ENCODE measurements around the gene SFTPB.
"Not testable (repeated sequence)": the region's sequence is repeated elsewhere in the genome, so short reads cannot be mapped to it uniquely, and the experiment has no call there.

Gene SFTPB

DNA sequence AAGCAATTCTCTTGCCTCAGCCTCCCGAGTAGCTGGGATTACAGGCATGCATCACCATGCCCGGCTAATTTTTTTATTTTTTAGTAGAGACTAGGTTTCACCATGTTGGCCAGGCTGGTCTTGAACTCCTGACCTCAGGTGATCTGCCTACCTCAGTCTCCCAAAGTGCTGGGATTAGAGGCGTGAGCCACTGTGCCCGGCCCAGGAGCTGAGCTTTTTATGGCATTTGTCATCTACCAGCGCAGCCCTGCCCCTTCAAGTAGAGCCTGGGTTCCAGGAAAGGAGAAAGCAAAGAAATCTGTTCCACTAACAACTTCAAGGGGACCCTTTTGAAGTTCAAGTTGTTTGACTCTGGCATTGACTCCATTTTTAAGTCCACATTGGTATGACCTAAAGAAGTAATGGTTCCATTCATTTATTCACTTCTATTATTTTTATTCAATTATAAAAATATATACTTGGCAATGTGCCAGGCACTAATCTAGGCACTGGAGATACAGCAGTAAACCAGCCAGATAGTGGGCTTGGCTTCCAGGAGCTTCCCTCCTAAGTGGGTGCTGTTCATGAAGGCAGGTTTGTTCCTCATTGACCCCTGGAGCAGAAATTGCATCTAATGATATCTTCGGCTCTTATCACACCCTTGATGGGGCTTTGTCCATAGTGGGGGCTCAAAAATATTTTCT, 8.0 kb upstream of the SFTPB start:
- no peak for DNase-seq (ENCODE audit: low read depth)

DNA sequence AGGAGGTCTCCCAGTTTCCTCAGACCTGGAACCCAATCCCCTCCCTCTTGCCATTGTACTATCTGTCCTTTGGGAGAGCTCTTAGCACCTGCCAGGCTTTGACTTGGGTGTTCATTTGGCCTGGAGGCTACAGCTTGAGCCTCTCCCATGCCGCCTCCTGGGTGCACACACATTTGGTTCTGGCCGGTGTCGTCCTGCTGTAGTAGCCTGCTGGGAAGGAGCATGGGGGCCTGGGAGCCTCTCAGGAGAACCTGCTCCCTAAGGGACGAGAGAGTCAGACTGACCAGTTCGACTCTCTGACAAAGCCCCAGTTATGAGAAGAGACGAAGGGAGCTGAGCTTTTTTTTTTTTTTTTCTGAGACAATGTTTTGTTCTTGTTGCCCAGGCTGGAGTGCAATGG, 7.4 kb upstream of the SFTPB start:
- no peak for DNase-seq (ENCODE audit: low read depth)

DNA sequence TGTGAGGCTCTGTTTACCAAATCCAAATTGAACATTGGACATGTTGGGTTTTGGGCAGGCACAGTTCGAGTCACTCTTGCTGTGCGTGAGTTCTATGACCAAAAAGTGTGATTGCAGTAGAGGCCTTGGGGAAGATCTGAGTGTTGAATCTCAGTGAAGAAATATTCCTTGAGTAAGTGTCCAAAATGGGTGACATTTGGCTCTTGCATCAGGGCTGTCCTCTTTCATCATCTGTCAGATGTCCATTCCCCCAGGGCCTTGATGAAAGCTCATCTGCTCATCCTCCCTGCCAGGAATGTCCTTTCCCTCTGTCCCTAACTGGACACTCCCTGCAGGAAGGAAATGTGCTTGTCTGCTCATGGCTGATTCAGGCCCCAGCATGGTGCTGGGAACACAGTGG, 6.4 kb upstream of the SFTPB start:
- no peak for DNase-seq (ENCODE audit: low read depth)

DNA sequence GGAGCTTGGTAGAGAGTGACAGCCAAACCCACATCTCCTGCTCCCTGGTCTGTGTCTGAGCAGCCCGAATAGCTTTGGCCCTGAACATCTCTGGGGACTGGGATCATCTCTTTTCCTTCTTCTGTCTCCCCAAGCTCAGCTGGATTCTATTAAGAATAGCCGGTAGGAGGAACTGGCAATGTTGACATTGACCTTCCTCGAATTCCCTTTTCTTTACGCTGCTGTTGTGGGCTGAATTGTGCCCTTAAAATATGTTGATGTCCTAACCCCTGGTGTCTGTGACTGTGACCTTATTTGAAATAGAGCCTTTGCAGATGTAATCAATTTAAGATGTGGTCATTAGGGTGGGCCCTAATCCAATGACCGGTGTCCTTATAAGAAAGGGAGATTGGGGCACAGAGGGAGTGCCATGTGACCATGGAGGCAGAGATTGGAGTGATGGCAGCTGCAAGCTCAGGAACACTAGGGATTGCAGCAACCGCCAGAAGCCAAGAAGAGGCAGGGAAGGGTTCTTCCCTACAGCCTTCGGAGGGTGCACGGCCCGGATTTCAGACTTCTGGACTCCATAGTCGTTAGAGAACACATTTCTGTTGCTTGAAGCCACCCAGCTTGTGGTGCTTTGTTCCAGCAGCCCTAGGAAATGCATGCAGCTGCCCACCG, 5.8 kb upstream of the SFTPB start:
- no peak for DNase-seq (ENCODE audit: low read depth)

DNA sequence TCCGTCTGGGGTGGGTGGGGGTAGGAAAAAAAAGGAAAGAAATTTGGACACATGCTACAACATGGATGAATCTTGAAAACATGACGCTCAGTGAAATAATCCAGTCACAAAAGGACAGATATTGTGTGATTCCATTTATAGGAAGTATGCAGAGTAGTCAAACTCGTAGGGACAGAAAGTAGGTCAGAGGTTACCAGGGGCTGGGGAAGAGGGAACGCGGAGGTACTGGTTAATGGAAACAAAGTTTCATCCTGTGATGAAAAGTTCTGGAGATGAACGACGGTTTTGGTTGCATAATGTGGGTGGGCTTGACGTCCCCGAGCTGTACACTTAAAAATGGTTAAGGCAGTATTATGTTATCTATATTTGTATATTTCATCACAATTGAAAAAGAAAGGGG, 4.5 kb upstream of the SFTPB start:
- no peak for DNase-seq (ENCODE audit: low read depth)

DNA sequence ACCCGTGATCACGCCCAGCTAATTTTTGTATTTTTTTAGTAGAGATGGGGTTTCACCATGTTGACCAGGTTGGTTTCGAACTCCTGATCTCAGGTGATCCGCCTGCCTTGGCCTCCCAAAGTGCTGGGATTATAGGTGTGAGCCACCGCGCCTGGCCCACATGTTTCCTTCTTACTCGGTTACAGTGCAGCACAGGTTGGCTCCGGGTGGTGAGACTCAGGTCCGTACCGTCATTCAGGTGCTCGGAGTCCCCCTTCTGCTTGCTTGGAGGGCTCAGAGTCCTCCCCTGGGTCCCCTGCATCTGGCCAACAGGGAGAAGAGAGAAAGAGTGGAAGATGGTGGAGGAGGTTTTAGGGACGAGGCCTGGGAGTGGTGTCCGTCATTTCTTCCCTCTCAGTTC, 2.4 kb upstream of the SFTPB start:
- not testable (repeated sequence) for DNase-seq (ENCODE audit: low read depth)

DNA sequence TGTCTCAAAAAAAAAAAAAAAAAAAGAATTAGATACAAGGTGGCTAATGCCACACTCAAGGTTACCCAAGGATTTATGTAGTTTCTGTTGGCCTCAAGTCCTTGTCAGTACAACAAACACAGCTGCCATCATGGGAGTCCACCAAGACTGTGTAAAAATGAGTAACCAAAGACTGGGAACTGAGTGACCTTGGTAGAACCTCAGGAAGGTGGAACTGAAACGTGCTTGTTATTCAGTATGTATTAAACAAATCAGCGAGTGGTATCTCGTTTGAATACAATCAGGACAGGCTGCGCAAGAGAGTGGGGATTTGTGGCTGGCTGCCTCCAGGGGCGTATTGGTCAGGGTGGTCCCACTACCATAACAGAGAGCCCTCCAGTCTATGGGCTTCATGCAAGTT, 1.6 kb upstream of the SFTPB start:
- DNase-seq (ENCODE audit: low read depth), result no peak

DNA sequence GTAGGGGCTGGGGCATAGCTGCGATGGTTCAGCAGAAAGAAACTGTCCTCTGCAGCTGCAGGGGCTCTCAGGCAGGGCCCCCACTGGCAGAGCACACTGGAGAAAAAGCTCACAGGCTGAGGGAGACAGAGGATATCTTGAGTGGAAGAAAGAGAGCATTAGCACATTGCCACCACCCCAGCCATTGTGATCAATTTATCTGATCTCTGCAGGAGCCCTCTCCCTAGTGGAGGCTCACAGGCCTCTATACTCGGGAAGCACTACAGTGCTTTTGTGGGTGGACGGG, 801 bp upstream of the SFTPB start:
- no peak for DNase-seq (ENCODE audit: low read depth)

DNA sequence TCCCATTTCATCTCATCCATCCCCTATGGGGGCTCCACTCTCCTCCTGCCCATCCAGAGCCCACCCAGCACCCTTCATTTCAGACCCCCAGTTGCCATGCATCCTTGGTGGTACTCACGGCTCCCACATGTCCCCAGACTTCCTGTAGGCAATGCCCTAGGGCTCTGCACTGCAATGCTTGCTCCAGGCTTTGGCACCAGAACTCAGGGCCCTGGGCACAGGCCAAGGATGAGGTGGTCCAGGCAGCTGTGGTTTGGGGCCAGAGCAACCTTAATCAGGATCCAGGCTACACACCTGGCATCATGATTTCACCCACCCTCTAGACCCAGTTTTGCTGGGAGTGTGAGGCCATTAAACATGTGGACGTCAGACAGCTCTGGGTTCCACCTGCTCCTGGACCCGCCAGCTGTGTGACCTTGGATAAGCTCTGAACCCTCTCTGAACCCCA, 414 bp downstream of the SFTPB start:
- DNase-seq (ENCODE audit: low read depth), result no peak

DNA sequence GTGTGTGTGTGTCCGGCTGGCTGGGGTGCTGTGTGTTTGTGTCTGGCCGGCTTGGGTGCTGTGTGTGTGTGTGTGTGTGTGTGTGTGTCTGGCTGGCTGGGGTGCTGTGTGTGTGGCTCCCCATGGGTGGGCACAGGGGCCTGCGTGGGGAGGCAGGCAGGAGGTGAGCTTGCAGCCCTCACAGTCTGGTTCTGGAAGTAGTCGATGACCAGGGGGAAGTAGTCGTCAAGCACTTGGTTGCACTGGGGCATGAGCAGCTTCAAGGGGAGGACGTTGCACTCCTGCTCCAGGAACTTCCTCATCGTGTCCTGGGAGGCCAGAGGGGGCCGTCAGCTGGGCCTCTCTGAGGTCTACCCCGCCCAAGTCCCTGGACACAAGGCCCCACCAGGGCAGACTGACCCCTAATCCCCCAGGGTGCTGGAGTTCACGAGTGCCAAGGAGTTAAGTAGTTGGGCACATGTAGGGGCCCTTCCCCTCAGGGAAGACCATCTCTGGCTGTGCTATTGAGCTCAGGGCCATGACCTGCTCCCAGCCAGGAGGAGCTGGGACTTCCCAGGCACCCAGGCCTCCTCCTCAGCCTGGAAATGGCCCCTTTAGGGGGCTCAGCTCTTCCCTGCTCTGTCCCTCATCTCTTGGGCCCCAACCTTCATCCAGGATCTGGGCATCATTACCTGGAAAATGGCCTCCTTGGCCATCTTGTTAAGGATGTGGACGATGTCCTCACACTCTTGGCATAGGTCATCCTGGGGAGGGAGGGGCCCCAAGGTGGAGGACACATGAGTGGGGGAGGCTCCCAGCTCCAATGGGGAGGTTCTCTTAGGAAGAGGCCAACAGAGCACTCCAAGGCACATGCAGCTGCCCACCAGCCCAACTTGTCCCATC, 1.3 kb downstream of the SFTPB start:
- no peak for DNase-seq (ENCODE audit: low read depth)

DNA sequence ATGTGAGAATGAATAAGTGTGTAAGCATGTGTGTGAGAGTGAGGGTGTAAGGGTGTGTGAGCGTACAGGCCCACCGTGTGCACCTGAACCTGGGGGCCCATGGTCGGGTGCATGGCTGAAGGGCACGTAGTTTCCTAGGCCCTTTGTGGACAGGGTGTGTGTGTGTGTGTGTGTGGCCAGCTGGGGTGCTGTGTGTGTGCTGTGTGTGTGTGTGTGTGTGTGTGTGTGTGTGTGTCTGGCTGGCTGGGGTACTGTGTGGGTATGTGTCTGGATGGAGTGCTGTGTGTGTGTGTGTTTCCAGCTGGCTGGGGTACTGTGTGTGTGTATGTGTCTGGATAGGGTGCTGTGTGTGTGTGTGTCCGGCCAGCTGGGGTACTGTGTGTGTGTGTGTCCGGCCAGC, 2.0 kb downstream of the SFTPB start:
- DNase-seq (ENCODE audit: low read depth), result no peak

DNA sequence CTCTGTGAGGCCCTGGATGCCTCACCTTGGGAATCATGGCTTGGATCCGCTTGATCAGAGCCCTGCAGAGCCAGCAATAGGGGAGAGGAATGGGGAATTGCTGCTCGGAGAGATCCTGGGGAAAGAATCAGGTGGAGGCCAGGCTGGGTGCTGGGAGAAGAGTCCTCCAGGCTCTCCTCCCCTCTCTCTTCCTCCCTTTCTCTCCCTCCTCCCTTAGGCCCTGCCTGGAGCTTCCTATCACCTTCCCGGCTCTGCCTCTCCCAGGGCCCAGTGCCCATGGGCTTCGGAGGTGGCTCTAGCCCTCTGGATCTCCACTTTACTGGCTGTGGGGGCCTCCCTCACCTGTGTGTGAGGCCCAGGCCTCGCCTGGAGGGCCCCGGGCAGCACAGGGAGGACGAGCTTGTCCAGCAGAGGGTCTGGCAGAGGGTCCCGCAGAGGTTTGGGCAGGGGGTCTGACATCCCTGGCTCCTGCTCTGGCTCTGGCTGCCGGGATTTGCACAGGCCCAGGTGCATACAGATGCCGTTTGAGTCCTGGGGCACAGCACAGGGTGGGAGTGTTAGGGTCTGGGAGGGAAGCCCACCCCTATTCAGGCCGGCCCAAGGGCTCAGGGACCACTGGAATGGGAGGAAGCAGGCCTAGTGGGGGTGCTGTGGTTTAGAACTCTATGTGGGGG, 2.6 kb downstream of the SFTPB start:
- DNase-seq (ENCODE audit: low read depth), result no peak

DNA sequence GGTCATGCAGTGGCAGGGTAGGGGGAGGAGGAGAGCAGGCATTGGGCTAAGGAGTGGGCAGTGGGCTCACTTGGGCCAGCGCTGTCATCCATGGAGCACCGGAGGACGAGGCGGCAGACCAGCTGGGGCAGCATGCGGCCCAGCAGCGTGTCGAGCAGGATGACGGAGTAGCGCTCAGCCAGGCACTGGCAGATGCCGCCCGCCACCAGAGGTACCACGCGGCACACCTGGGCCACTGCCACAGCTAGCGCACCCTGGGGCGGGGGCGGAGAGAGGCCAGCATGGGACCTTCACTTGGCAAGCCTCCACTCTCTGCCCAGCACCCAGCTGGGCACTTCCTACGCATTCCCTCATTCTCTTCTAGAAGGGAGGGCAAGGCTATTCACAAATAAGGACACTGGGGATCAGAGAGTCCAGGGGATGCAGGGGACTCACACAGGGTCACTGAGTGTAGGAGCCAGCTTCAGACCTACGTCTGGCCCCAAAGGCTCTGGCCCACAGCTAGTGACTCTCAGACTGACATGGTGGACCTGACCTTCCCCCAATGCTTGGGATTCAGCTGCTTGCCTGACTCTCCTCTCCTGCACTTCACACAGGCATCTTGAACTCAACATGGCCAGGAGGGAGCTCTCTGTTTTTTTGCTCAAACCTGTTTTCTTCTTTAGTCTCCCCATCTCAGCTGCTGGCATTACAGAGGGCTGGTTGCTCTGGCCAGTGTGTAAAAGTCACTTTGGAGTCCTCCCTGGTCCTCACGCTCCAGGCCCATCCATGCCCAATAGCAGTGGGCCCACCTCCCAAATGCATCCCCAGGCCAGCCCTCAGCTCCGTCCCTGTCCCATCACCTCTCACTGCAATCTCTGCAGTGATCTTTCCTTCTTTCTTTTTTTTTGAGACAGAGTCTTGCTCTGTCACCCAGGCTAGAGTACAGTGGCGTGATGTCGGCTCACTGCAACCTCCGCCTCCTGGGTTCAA, 4.1 kb downstream of the SFTPB start:
- DNase-seq (ENCODE audit: low read depth), result no peak

DNA sequence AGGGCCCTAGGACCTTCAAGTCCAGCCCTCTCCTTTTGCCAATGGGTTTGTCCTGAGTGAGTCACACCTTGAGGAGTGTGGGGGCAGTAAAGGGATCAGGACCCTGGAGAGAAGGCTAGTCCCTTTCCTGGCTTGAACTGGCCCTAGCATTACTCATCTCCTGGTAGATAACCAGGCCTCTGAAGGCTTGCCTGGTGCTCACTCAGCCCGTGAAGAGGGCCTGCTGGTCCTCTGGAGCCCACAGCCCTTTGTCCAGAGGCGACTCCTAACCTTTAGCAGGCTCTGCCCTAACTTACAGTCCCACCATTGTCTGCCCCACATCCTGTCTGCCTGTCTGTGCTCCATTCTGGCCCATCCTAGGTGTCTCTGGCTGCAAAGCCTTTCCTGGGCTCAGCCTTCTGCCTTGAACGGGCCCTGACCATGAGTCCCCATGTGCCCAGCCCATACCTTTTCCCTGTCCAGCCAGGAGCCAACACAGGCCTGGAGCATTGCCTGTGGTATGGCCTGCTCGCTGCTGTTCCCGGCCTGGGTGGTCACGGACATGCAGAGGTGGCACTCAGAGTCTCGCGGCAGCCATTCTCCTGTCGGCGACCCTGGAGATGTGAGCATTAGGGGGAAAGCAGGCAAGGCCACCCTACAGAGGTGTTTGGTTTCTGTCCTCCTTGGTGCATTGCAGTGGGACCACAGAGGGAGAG, 5.0 kb downstream of the SFTPB start:
- DNase-seq (ENCODE audit: low read depth), result no peak

DNA sequence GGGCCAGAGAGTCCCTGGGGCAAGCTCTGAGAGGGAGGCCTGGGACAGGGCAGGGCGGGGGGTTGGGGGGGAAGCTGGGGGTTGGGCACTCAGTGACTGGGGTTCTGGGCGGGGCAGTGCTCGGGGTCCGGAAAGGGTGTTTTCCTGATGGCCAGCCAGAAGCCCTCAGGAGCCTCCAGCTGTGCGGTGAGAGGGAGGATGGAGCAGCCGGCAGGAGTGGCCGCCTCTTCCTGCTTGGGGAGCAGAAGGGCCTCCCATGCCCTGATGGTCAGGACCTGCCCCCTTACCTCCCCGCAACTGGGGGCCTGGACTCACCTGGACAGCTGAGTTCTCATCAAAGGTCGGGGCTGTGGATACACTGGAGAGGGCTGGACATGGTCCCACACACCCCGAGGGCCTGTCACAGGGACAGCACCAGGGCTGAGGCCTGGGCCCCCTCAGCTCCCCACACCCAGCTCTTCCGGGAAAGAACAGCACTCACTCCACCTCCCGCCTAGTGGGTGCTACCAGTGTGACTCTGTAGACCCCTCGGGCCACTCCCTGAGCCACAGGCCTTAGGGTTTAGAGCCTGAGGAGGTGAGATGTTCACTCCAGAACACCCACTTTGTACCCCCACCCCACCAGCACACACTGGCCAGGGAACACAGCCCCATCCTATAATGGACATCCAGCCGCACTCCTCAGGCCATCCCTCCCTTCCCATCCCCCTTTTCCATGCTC, 6.7 kb downstream of the SFTPB start:
- no peak for DNase-seq (ENCODE audit: low read depth)

DNA sequence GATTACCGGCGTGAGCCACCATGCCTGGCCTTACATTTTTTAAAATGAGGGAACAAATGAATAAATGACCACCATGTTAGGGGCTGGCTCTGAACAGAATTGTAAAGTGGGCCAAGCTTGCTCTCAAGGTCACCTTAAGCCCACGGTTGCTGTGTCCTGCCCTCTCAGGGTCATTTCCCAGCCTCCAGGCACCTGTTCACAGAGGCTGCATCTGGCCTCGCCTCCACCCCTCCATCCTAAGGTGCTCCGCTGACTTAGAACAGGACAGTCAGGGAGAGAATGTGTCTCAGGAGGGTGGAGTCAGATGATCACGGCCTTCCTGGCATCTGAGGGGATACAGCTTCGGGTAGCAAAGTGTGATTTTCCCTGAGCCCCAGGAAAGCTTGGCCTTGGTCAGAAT, 7.3 kb downstream of the SFTPB start:
- DNase-seq (ENCODE audit: low read depth), result no peak

DNA sequence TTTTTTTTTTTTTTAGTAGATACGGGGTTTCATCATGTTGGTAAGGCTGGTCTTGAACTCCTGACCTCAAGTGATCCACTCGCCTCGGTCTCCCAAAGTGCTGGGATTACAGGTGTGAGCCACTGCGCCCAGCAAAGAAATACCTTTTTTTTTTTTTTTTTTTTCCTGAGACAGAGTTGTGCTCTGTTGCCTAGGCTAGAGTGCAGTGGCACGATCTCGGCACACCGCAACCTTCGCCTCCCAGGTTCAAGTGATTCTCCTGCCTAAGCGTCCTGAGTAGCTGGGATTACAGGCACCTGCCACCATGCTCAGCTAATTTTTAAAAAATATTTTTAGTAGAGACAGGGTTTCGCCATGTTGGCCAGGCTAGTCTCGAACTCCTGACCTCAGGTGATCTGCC, 7.7 kb downstream of the SFTPB start:
- DNase-seq (ENCODE audit: low read depth), result not testable (repeated sequence)

DNA sequence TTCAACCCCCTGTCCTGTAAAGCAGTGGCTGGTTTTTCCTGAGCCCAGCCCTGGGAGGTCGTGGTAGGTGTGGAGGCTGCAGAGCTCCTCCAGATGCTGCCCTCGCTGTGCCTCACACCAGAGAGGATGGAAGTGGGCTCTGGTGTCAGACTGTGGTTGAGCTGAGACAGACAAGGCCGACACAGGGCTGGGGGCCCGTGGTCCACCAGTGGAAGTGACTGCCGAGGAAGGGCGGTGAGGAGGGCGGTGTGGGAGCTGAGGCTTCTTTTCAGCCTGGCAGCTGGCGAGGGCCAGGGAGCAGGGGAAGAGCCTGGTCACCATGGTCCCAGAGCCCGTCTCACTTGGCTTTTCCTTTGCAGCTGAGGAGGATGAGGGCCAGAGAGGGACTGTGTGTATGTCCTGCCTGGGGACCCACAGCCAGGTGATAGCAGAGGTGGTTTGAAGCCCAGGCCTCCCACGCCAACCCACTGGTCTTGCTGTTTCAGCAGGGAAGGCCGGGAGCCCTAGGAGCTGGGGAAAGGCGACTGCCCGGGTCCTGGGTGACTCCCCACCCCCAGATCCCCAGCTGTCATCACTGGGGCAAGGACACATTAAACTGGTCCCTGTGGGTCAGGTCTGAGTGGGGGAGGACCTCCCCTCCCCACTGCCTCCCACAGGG, 8.5 kb downstream of the SFTPB start:
- no peak for DNase-seq (ENCODE audit: low read depth)

DNA sequence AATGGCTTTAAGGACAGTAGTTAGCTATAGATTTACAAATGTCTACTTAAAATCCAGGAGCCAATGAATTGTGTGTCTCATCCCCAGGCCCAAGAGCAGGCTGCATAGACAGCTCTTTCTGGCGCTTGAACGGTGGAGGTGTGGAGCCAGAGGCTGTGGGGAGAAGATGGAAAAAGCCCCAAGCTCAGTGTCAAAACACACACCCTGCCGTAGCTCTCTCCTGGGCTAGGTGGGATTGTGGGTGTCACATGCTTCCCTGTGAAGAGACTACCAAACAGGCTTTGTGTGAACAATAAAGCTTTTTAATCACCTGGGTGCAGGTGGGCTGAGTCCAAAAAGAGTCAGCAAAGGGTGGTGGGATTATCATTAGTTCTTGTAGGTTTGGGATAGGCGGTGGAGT, 10.6 kb downstream of the SFTPB start:
- not testable (repeated sequence) for DNase-seq (ENCODE audit: low read depth)

DNA sequence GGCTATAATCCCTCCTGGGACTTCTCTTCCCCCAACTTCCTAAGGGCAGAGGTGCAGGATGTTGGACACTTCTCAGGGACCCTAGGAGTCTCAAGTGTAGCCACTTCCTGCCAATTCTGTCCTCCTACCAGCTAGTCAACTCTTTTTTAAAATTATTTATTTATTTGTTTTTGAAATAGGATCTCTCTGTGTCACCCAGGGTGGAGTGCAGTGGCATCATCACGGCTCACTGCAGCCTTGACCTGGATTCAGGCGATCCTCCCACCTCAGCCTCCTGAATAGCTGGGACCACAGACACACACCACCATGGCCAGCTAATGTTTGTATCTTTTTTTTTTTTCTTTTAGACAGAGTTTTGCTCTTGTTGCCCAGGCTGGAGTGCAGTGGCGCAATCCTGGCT, 11.5 kb downstream of the SFTPB start:
- no peak for DNase-seq (ENCODE audit: low read depth)

Measured in stimulated activated CD8-positive, alpha-beta memory T cell treated with anti-CD3 and anti-CD28 coated beads, Interleukin-4, amount 100 ng/mL, for 24 hours (primary cell).